ENCODE results near the gene CDYL2.
A peak's percentile ranks its signal among the peaks of the same experiment; 100 is the strongest.

CDYL2 gene

DNA sequence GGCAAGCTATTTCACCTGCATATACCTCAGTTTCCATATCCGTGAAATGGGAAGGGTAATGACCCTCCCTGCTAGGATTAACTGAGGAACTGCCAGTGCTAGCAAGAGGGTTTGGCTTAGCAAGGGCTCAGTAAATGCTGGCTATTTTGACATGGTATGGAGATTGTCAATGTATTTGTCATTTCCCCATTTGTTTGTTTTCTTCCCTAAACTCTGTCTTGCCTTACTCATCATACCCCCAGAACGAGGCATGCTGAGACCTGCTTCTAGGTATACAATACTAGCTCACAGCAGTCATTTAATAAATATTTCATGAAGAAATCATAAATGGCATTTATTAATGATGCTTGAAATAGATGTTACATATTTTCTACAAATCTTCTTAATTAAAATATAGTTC lies 139.6 kb downstream of the CDYL2 start:
- TF ChIP-seq CTCF (conservative IDR thresholded peaks at IDR 0.05) = no peak
- H3K27ac ChIP-seq = no peak overlapping the region

- H3K27ac ChIP-seq = no peak overlapping the region
- no peak for TF ChIP-seq CTCF (conservative IDR thresholded peaks at IDR 0.05)
Observed at GRCh38 chr16:80664226-80664625, 140.2 kb downstream of the CDYL2 start.

DNA sequence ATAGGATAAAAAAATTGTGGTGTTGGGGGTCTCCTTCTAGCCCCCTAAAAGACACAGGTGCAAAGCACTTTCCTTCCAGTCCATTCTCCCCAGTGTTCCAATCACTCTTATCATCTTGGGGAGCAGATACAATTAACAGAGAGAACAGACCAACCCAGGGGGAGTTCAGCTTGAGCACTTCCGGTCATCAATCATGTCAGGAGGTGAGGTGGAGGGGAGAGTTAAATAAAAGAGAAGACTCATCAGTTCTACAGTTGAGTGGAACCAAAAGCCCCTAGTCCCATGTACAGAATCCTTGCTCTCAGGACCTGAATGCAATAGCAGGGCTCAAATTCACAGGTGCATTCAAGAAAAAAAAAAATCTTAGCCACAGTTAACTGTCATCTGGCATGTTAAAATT lies 141.3 kb downstream of the CDYL2 start:
- no peak for TF ChIP-seq CTCF (conservative IDR thresholded peaks at IDR 0.05)
- no peak overlapping the region for H3K27ac ChIP-seq

GRCh38 chr16:80659865-80660264 lies 144.5 kb downstream of the CDYL2 start:
- TF ChIP-seq CTCF (conservative IDR thresholded peaks at IDR 0.05) = no peak

DNA sequence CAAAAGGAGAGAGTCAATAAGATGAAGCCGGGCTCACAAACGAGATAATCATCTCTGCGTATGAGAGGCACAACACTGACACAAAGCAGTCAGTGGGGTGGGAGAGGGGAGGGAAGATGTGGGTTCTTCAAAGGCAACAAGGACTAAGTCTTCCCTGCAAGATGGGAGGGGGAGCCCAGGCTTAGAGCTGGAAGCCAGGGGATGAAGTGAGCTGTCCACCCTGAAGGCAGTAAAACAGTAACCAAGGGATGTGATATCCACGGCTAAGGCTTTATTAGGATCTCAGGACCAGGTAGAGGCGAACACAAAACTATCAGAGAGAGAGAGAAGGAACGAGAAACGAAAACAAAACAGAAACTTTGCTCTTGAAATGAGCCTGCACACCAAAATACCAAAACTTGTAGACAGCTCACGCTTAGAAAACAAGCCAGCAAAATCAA lies 147.7 kb downstream of the CDYL2 start:
- peak overlapping the region; percentile 80 for H3K27ac ChIP-seq
- TF ChIP-seq CTCF (conservative IDR thresholded peaks at IDR 0.05) = no peak

More at GRCh38 chr16:80659865-80660264, 144.5 kb downstream of the CDYL2 start:
- no peak overlapping the region for H3K27ac ChIP-seq

DNA sequence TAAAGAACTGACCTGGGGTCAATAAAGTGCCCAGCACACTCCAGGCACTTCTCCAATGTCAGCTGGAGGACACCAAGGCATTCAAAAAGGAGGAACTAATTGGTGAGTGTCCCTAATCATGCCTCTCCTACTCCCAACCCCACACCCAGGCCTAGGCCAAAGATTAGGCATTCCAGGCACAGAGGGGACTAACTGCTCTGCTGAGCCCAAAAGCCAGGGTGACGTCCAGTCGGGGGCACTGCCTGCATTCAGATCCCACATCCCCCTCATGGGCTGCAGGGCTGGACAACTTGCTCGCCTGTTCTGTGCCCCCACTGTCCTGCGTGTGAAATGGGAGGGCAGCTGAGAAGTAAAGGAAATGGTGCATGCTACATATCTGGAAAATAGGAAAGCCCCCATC lies 148.2 kb downstream of the CDYL2 start:
- TF ChIP-seq CTCF (conservative IDR thresholded peaks at IDR 0.05) = no peak
- H3K27ac ChIP-seq = peak overlapping the region; percentile 80

DNA sequence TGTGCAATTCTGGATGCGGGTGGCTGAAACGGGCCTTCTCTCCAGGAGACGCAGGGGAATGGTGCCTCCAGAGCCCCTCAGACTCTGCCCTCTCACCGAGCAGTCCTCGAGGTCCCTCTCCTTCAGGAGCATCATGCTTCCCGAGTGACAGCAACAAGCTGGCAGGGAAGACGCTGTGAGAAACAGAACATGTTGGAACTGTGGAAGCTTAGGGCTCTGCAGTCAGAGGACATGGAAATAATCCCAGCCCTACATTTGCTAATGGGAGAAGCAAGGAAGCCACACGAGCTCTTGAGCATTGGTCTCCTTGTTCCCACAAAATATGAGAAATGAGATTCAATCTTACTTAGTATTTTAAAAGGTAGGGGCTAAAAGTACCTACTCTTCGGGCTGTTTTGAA lies 148.6 kb downstream of the CDYL2 start:
- H3K27ac ChIP-seq = peak overlapping the region; percentile 80
- TF ChIP-seq CTCF (conservative IDR thresholded peaks at IDR 0.05) = no peak

Measured in VCaP (cell line).